Activated CD4-positive, alpha-beta memory T cell treated with anti-CD3 and anti-CD28 coated beads, Interleukin-2, amount 10 ng/mL, durations not matched to agents 7 days and 5 days (primary cell): Measurements from ENCODE around the gene SVOP. TPM values are rescaled to one million over a fixed set of nuclear protein-coding genes. Genes with fewer than 3 reads are reported as not detected.

ENCODE experiments used
- CTCF ChIA-PET: fragments of 350-600 bp; sonication (Branson Sonifier 250); formaldehyde crosslinking; loops from one replicate; lab custom pipeline; 2021; ENCODE audit warnings: antibody characterized with exemption, inconsistent platforms; lab: Charles Lee
- POLR2A ChIA-PET: fragments of 350-600 bp; sonication (Branson Sonifier 250); formaldehyde crosslinking; loops from one replicate; lab custom pipeline; 2021; ENCODE audit warnings: antibody characterized with exemption; lab: Charles Lee
- DNase-seq: peaks from one replicate; pipeline ENCODE4 v3.0.0-alpha.2; 2020
- H3K27ac Mint-ChIP-seq: one replicate; pipeline ENCODE4 v1.8.0; 2021; ENCODE audit warnings: mild to moderate bottlenecking, mixed read lengths
- H3K27me3 Mint-ChIP-seq: one replicate; pipeline ENCODE4 v1.8.0; 2021; ENCODE audit warnings: mixed read lengths
- H3K36me3 Mint-ChIP-seq: one replicate; pipeline ENCODE4 v1.8.0; 2021; ENCODE audit warnings: low read depth, mixed read lengths
- H3K4me1 Mint-ChIP-seq: one replicate; pipeline ENCODE4 v1.8.0; 2021; ENCODE audit warnings: mixed read lengths
- H3K4me3 Mint-ChIP-seq: one replicate; pipeline ENCODE4 v1.8.0; 2021; ENCODE audit warnings: mild to moderate bottlenecking, mixed read lengths
- H3K9me3 Mint-ChIP-seq: one replicate; pipeline ENCODE4 v1.8.0; 2021; ENCODE audit warnings: mixed read lengths
- total RNA-seq, 2 experiments: library from RNA; stranded (reverse); gene quantifications; one replicate each; pipeline ENCODE4 v1.2.3, GENCODE V29; 2021

SVOP gene
- total RNA-seq, 2 experiments from 2014 or later: not detected

- CTCF ChIA-PET: no interaction called here
- H3K27ac Mint-ChIP-seq: no peak overlapping the region
- POLR2A ChIA-PET: no interaction called here
- H3K4me1 Mint-ChIP-seq: no peaks in the 10 kb centered on the region
- no peaks in the 10 kb centered on the region for H3K9me3 Mint-ChIP-seq
- H3K36me3 Mint-ChIP-seq: no peaks in the 10 kb centered on the region
- peaks cover 19% of the 10 kb centered on the region for H3K27me3 Mint-ChIP-seq
- no peak for DNase-seq
- H3K4me3 Mint-ChIP-seq: no peak overlapping the region
Measured at GRCh38 chr12:108910336-108910735, 110.5 kb downstream of the SVOP start.

- Mint-ChIP-seq H3K9me3 (no peaks in the 10 kb centered on the region), H3K4me3 (no peak overlapping the region), H3K4me1 (no peaks in the 10 kb centered on the region), H3K27ac (no peak overlapping the region), H3K27me3 (peaks cover 13% of the 10 kb centered on the region), H3K36me3 (no peaks in the 10 kb centered on the region)
- CTCF ChIA-PET: interaction anchor here (0.9 kb wide), 1 partner anchor 24 kb away, joined by 5 read pairs; no protein-coding TSS in a partner anchor
- no peak for DNase-seq
- POLR2A ChIA-PET: no interaction called here
Measured at GRCh38 chr12:108907839-108908351, 113.0 kb downstream of the SVOP start.

- Mint-ChIP-seq H3K27me3 (peaks cover 13% of the 10 kb centered on the region), H3K4me1 (no peaks in the 10 kb centered on the region), H3K36me3 (no peaks in the 10 kb centered on the region), H3K27ac (no peak overlapping the region), H3K9me3 (no peaks in the 10 kb centered on the region), H3K4me3 (no peak overlapping the region)
- no peak for DNase-seq
- ChIA-PET POLR2A (no interaction called here), CTCF (no interaction called here)
Measured at GRCh38 chr12:108906971-108907370, 113.9 kb downstream of the SVOP start.

- Mint-ChIP-seq H3K27me3 (peaks cover 17% of the 10 kb centered on the region), H3K9me3 (no peaks in the 10 kb centered on the region), H3K4me1 (no peaks in the 10 kb centered on the region), H3K4me3 (no peak overlapping the region), H3K27ac (no peak overlapping the region), H3K36me3 (no peaks in the 10 kb centered on the region)
- ChIA-PET POLR2A (no interaction called here), CTCF (no interaction called here)
- DNase-seq: no peak
Measured at GRCh38 chr12:108905725-108906124, 115.1 kb downstream of the SVOP start.

- ChIA-PET POLR2A (no interaction called here), CTCF (no interaction called here)
- Mint-ChIP-seq H3K27me3 (peaks cover 13% of the 10 kb centered on the region), H3K4me1 (no peaks in the 10 kb centered on the region), H3K27ac (no peak overlapping the region), H3K9me3 (peaks cover 8% of the 10 kb centered on the region), H3K36me3 (peaks cover 5% of the 10 kb centered on the region), H3K4me3 (no peak overlapping the region)
- DNase-seq: no peak
Measured at GRCh38 chr12:108899145-108899544, 121.7 kb downstream of the SVOP start.

GRCh38 chr12:108896817-108897216, 124.1 kb downstream of the SVOP start:
- Mint-ChIP-seq H3K4me3 (no peak overlapping the region), H3K4me1 (no peaks in the 10 kb centered on the region), H3K36me3 (peaks cover 5% of the 10 kb centered on the region), H3K27ac (no peak overlapping the region), H3K27me3 (peaks cover 13% of the 10 kb centered on the region), H3K9me3 (peaks cover 8% of the 10 kb centered on the region)
- ChIA-PET POLR2A (no interaction called here), CTCF (interaction anchor here (0.6 to 1.5 kb wide), 2 partner anchors 13 to 384 kb away, joined by 3 to 5 read pairs; no protein-coding TSS in a partner anchor)
- DNase-seq: no peak

- Mint-ChIP-seq H3K9me3 (peaks cover 8% of the 10 kb centered on the region), H3K27me3 (peaks cover 13% of the 10 kb centered on the region), H3K27ac (no peak overlapping the region), H3K4me3 (no peak overlapping the region), H3K4me1 (no peaks in the 10 kb centered on the region), H3K36me3 (peaks cover 5% of the 10 kb centered on the region)
- no peak for DNase-seq
- CTCF ChIA-PET: interaction anchor here (1.5 kb wide), 1 partner anchor 12 kb away, joined by 5 read pairs; no protein-coding TSS in a partner anchor
- POLR2A ChIA-PET: no interaction called here
Measured at GRCh38 chr12:108896336-108896735, 124.5 kb downstream of the SVOP start.

- no peak overlapping the region for H3K4me3 Mint-ChIP-seq
- peaks cover 5% of the 10 kb centered on the region for H3K36me3 Mint-ChIP-seq
- H3K27ac Mint-ChIP-seq: no peak overlapping the region
- peaks cover 6% of the 10 kb centered on the region for H3K27me3 Mint-ChIP-seq
- peaks cover 11% of the 10 kb centered on the region for H3K9me3 Mint-ChIP-seq
- no peaks in the 10 kb centered on the region for H3K4me1 Mint-ChIP-seq
- no peak for DNase-seq
- ChIA-PET POLR2A (no interaction called here), CTCF (no interaction called here)
Measured at GRCh38 chr12:108895220-108895802, 125.6 kb downstream of the SVOP start.

GRCh38 chr12:108890208-108890607, 130.7 kb downstream of the SVOP start:
- peaks cover 5% of the 10 kb centered on the region for H3K27me3 Mint-ChIP-seq
- ChIA-PET CTCF (interaction anchor here (0.7 to 1.1 kb wide), 4 partner anchors 9 to 86 kb away, joined by 3 to 4 read pairs (median 3); no protein-coding TSS in a partner anchor), POLR2A (no interaction called here)
- H3K4me3 Mint-ChIP-seq: no peak overlapping the region
- H3K4me1 Mint-ChIP-seq: no peaks in the 10 kb centered on the region
- DNase-seq: peak; percentile 28
- peaks cover 7% of the 10 kb centered on the region for H3K9me3 Mint-ChIP-seq
- peaks cover 2% of the 10 kb centered on the region for H3K36me3 Mint-ChIP-seq
- no peak overlapping the region for H3K27ac Mint-ChIP-seq

- Mint-ChIP-seq H3K9me3 (peaks cover 3% of the 10 kb centered on the region), H3K4me1 (peaks cover 5% of the 10 kb centered on the region), H3K4me3 (no peak overlapping the region), H3K36me3 (no peaks in the 10 kb centered on the region), H3K27me3 (peaks cover 3% of the 10 kb centered on the region), H3K27ac (no peak overlapping the region)
- POLR2A ChIA-PET: no interaction called here
- no peak for DNase-seq
- CTCF ChIA-PET: no interaction called here
Measured at GRCh38 chr12:108888031-108888430, 132.8 kb downstream of the SVOP start.

- Mint-ChIP-seq H3K27ac (no peak overlapping the region), H3K4me1 (peaks cover 5% of the 10 kb centered on the region), H3K9me3 (peaks cover 3% of the 10 kb centered on the region), H3K4me3 (no peak overlapping the region), H3K27me3 (peaks cover 3% of the 10 kb centered on the region), H3K36me3 (no peaks in the 10 kb centered on the region)
- POLR2A ChIA-PET: no interaction called here
- CTCF ChIA-PET: no interaction called here
- DNase-seq: no peak
Measured at GRCh38 chr12:108886873-108887629, 133.8 kb downstream of the SVOP start.

GRCh38 chr12:108884116-108885012, 136.5 kb downstream of the SVOP start:
- POLR2A ChIA-PET: interaction anchor here (1.0 to 1.7 kb wide), 3 partner anchors 27 to 267 kb away, joined by 3 to 4 read pairs (median 3); partner anchors contain the start of gene SSH1
- H3K27ac Mint-ChIP-seq: no peak overlapping the region
- H3K4me1 Mint-ChIP-seq: peaks cover 5% of the 10 kb centered on the region
- CTCF ChIA-PET: interaction anchor here (0.8 to 4.8 kb wide), 19 partner anchors 10 to 322 kb away, joined by 3 to 25 read pairs (median 4); partner anchors contain the start of genes ALKBH2, ISCU and SSH1
- DNase-seq: peak; percentile 72
- peaks cover 3% of the 10 kb centered on the region for H3K27me3 Mint-ChIP-seq
- H3K4me3 Mint-ChIP-seq: no peak overlapping the region
- H3K36me3 Mint-ChIP-seq: no peaks in the 10 kb centered on the region
- no peaks in the 10 kb centered on the region for H3K9me3 Mint-ChIP-seq
